Activated T-cell treated with anti-CD3 and anti-CD28 coated beads, Interleukin-2, amount 50 U/mL, for 1 hour (primary cell): ENCODE data around the gene LCP1.

Experiments used
- DNase-seq: peaks from one replicate; pipeline ENCODE4 v3.0.0-alpha.2; 2020

LCP1 gene

DNA sequence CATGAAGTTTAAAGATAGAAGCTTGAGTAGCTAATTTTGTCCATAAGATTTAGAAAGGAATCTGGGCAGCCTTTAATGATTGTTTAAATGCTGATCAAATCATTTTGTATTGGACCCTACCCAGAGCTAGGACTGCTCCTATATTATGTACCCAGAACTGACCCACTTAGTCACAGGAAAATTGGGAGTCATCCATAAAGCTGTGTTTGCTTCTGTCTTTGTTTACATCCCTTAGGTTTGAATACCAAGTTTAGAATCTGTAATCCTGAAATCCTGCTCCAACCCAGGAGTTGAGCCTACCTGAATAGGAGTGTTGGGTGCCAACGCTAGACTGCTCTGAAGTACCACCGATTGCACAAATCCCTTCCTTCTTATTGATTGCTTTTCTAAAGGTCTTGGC lies 23.8 kb downstream of the LCP1 start:
- no peak for DNase-seq

DNA sequence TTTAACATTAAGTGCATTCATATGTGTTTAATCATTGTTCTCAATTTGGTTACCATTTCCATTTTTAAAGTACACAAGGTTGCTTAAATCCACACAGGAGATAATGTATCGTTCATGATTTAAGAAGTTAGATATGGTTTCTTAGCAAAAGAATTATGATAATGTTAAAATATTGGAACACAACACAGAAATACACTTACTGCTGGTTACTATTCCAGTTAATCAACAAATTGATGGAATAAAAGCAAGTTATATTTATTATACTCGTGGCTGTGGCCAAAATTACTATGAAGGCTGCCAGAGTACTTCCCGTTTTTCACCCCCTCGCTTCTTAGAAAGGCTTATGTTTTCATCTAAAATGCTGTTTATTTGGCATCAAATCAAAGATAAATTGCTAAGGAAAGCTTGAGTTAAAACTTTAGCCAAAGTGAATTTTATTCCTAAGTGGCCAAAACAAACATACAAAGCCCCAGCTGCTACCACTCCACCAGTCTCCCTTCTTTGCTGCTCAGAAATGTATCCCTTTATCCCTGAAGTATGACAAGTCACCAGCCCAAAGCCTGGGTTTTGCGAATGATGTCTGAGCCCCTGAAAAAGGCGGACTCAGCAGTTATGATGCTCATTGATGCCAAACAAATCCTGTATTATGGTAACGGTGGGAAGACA lies 27.7 kb downstream of the LCP1 start:
- no peak for DNase-seq

DNA sequence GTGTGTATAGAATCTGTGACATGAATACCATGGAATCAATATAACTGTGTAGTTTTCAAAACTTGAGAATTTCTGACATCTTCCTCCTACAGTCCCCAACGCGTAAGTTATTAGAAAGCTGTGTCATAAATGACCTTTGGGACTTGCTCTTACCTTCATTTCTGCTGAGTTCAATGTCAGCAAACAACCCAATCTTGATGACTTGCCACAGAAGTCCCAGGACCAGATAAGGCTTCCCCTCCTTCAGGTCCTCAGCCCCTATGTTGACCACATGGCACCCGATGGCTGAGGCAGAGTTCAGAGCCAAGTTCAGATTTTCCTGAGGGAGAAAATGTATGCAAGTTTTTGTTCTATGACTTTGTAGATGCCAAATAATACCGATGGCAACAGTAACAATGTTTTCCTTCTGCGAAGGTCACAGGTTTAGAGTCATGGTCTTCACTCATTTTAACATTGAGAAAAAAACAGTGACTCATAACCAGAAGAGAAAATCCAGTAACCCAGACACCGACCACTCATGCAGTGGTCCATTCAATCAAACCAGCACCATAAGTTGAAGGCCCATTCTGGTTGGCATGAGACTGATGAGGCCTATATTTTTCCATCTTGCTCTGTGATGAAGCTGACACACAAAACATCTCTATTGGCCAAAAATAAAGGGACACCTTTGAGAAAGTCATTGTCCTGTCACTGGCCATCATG lies 29.2 kb downstream of the LCP1 start:
- DNase-seq = no peak

DNA sequence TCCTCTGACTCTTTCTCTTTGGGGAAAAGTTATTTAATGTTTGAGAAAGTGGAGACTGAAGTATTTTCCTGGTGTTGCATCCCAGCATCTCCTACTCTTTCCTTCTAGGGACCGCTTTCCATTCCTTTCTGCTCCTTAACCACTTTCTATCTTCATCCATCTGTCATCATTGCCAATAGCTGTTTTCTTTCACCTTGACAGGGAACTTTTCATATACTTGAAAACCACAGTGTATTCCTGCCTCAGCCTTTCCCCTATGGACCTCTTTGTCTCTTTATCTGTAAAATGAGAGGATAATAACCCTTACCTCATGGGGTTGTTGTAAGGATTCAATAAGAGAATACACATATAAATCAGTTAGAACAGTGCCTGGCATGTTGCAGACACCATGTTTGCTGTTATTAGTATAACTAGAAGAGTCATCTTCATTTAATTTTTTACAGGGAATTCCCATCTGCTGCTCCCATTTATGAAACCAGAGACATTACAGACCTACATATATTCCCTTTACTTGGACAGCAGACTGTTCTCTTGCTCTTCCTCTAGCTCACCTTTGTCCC lies 31.8 kb downstream of the LCP1 start:
- DNase-seq = no peak

DNA sequence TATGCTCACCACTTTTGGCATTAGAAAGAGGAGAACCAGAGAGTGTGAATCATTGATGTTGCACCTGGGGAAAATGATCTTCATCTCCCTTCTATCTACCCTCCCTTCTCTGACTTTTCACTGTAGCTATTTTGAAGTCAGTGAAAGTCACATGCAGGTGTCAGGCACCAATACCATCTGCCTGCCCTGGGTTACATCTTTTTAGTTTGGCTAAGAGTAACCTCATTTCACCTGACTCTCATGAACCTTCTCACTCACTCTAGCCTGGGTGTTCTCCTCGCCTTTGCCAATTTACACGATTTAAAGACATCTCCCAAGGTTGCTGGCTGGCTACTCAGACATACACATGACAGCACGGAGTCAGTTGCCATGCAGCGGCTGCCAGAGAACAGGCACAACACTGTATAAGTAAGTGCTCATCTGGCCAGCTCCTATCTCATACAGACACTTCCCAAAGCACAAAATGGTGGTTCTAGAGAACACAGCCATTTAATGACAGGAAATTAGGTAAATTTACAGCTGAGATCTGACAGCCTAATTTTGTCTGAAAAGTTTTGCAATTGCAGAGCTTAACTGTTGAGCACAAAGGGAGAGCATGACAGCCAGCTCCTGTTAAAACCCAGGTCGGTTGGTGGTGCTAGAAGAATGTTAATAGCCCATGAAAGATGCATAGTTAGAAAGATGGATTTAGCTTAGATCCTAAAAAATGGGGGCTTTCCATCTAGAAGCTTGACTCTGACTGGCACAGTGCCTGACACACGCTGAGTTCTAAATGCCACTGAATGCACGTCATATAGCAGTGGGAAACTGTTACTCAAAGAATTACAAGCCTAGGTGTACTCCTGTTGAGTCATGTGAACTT lies 32.5 kb downstream of the LCP1 start:
- no peak for DNase-seq

DNA sequence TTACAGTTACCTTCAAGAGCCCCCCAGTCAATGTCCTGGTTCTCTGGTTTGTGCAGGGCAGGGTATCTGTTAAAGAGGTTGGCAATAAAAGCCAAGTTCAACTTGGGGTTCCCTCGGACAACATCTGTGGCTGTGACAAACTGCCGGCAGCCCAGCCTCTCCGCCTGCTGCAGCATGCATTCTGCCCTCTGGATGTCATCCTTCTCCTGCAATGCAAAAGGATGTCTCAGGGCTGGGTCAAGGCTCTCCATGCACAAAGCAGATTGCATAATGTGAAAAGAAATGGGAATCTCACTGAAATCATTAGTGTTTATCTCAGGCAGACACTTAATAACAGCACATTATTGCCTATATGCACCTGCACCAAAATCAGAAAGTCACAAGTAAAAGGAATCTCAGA lies 35.1 kb downstream of the LCP1 start:
- DNase-seq = no peak

DNA sequence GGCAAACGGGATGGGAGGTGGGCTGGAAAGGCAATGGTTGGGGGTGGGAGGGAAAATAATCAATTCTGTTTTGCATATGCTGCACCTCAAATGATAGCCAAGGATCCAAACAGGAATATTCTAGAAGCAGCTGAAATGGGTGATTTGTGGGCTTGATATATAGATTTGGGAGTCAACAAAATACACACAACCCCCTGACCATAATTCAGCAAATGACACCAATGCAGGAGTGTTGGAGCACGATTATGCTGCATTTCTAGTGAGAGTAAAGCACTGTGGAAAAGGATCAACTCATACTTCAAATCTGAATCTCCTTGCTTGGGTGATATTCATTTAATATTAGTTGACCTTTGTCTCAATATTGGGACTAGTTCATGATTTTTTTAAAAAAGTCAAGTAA lies 36.0 kb downstream of the LCP1 start:
- no peak for DNase-seq

DNA sequence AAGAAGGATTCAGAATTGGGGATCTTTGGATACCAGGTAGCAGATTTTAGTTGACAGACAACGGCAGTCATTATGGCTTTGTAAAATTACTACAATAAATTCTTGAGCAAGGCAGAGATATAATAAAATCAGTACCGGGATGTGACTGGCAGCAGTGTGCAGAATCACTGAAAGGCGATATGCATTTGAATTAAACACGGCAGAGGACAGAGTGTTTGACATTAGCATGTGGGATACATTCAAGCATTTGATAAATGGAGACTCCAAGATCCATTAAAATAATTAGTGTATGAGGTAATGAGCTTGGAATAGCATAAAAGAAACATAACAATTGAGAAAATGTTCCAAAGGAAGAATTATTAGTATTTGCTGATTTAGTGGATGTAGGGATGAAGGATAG lies 36.8 kb downstream of the LCP1 start:
- DNase-seq = no peak

DNA sequence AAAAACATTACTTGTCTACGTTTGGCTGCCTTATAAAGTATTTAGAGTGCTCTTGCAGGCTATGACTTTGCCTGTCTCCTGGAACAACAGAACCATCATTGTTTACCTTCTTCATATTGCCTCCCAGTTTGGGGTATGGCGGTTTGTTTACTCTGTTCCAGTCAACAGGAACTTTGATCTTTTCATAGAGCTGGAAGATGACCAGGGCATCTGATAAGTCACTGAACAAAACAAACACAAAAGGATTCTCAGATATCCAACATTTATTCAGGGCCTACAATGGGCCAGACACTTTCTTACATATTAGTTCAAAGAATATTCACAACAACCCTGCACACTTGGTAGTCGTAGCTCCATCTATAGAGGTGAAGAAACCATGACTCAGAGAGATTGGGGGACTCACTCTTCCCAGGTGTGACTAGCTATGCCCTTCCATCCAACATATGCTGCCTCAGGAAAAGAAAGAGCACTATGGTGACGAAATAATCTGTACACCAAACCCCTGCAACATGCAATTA lies 38.7 kb downstream of the LCP1 start:
- DNase-seq = no peak

DNA sequence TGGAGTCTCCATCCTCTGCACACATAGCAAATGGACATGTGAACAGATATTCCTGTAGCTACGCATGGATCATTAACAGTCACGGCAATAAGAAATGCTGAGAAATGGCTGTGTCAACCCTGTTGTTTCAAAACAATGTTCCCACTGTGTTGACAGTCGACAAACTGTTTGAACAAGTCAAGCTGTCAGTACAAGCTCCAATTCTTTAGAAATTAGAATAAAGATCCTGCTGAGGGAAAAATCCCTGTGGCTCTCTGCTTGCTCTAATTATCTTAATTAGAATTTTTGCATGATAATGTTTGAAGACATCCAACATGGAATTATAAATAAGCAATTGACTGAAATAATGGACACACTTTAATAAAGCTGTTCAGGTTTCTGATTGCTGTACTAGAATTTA lies 39.2 kb downstream of the LCP1 start:
- no peak for DNase-seq

DNA sequence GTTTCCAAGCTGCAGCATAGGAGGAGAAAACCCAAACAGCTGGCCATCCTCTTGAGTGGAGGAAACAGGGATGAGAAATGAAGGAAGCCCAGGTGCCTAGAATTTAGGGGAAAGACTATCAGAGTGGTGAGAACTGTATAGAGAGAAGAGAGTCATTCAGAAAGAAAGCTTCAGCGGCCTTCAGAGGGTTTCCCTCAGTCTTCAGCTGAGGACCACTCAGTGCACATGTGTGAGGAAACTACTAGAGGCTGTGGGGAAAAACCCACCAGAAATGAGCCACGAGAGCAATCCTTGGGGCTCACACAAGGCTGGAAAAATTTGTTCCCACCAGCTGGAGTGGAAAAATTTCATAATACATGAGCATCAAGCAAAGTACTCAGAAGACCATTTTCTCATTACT lies 41.9 kb downstream of the LCP1 start:
- DNase-seq = no peak

DNA sequence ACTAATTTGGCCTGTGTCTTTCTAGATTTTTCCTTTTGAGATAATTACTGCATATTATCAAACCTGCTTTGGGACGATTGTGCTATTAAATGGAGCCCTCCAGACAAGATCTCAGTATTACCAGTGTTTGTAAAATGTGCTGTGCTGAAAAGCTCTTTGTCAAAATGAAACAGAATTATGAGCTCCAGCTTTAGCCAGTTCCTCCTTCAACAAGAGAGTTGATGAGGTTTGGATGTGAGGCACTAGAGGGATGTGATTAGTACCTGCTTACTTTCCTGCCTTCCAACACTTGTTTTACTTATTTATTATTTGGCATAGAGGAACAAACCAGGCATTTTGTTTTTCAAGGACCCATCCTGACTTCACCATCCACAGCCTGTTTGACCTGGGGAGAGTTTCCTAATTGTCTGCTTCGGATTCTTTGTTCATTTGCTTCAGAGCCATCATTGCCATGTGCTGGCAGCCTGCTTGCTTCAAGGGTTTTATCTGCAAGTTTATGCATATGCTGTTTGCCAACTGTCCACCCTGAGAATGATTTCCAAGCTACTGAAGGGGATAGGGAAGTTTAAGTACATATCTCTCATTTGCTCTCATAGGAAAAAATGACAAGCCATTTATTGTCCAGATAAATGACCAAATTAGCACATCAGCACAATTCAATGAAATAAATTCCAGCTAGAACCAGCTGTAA lies 44.2 kb downstream of the LCP1 start:
- DNase-seq = no peak

DNA sequence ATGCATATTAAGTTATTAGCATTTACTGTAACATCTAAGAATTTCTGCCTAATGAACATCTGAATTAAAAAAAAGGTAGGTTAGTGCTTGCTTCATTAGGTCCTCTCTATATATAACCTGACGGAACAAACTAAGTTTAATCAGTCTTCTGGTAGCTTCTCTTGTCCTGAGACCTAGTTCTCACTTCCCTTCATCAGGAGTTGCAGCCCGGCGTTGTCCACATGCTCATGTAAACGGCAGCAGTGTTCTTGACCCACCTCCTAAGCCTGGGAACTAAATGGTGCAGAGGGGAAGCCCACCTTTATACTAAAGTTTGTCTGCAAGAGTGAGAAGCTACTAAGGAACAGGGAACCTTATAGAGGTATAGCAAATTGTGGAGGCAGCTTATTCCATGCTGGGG lies 45.3 kb downstream of the LCP1 start:
- no peak for DNase-seq

DNA sequence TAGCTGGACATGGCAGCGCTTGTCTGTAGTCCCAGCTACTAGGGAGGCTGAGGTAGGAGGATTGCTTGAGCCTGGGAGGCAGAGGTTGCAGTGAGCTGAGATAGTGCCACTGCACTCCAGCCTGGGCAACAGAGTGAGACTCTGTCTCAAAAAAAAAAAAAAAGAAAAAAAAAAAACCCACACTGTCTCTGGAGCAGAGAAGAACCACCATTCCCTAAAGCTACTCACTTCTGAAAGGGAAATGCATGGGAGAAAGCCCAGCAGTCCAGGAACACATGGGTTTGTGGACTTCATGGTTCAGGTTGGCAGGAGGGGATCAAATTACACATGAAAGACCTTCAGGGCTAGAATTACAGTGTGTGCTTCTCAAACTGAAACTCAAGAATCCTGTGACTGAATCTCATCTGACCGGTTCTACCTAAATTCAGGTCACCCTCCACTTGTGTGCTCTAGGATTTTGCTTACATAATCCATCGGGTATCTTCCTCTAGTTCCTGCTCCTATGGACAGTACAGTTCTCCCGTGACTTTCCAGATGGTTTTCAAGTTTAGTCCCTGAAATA lies 46.9 kb downstream of the LCP1 start:
- DNase-seq = no peak

DNA sequence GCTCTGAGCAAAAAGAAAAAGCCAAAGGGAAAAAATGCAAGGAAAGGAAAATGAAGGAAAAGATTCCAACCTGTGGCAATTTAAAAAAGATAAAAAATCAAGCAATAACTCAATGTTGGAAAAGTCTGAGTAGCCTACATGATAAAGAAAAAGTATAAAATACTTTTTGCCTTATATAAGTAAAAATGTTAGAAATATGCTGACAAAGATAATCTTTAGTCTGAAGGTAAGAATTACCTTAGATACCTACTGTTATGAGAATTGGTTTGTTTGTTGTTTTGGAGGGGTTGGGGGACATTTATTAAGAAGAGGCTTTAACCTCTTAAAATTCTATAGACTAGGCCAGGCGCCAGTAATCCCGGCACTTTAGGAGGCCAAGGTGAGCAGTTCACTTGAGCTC lies 47.5 kb downstream of the LCP1 start:
- DNase-seq = no peak

DNA sequence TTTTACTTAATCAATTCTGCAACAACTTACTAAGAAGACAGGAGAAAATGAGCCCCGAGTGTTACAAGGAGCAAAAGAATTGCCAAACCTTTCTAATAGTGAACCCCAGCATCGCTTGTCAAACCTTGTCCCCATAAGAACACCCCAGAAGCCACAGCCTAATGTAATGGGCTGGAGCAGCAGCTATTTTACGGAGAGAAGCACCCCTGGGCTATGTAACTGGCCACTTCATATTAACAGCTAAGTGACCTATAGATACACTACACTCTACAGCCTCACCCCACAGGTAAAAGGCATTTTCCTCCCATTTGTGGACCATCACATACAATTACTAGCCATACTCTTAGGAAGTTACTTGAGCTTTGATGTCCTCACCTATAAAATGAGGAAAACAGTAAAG lies 49.9 kb downstream of the LCP1 start:
- no peak for DNase-seq

DNA sequence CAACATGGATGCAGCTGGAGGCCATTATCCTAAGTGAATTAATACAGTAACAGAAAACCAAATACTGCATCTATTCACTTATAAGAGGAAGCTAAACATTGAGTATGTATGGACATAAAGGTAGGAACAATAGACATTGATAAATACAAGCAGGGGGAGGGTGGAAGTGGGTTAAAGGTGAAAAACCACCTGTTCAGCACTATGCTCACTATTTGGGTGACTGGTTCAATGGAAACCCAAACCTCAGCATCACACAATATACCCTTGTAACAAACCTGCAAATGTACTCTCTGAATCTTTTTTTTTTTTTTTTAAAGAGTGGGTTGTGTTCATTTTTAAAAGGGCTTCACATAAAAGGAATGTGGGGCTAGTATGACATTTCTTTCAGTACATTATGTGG lies 50.3 kb downstream of the LCP1 start:
- no peak for DNase-seq

DNA sequence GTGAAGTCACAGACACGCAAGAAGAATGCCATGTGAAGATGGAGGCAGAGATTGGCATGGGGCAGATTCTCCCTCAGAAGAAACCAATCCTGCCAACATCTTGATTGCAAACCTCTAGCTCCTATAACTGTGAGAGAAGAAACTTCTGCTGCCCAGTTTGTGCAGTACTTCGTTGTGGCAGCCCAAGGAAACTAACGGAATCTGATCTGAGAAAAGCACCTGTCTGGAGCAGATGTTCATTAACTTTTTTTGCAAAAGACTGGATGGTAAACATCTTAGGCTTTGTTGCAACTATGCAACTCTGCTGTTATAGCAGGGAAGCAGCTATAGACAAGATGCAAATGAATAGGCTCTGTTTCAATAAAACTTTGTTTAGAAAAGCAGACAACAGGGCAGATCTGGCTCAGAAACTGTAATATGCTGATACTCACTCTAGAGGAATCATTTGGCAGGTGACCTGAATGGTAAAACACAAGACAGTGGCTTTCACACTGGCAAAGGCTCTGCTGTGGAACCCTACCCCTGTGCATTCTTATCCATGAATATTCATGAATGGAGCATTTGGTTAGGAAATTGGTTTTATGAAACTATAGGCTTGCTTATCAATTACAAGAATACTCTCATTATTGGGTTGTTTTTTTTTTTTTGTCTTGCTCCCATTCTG lies 51.9 kb downstream of the LCP1 start:
- no peak for DNase-seq

DNA sequence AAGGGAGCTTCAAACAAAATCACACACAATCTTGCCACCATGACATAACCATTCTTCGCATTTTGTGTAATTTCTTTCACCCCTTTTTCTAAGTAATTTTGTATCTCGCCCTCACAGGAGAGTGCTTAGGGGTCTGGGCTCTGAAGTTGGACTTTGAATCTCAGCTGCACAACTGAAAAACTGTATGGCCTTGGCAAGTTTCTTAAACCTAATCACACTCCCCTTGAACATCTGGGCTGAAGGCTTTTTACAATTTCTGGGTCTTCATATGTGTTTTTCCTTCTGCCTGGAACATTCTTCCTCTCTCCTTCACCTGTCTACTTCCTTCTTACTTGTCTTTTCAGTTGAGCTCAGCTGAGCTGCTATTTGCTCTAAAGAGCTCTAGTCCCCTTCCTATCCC lies 52.9 kb downstream of the LCP1 start:
- DNase-seq = no peak

DNA sequence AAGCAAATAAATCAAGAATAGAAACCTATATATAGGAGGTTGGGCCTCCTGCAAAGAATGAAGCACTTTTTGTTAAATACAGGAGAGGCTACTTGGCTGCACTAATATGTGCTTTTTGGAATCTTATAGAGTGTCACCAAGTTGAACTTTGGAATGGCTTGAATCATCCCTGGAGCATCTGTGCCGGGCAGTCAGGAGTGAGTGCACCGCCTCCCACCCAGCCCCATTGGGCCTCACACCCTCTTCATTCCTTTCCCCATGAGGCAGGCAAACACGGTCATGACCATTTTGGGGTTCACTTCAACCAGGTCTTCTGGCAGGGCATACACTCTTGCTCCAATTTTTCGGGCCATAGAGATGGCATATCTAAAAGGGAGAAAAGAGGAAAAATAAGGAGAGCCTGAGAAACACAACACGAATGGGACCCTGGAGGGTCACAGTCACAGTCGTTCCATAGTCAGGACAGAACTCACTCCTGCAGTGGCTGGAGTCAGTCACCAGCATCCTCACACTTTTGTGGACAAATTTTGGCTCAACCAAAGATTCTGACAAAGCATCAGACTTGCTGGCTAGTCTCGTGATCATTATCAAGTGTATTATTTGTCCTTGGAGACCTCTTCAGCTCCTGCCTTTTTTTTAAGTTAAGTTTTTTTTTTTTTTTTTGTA lies 54.5 kb downstream of the LCP1 start:
- DNase-seq = no peak
